Upper lobe of left lung (tissue), 4 donors: Measurements from ENCODE around the gene COL4A5.

Experiments used
- EP300 ChIP-seq, 4 donors: sonication (generic); formaldehyde crosslinking; IDR thresholded peaks; one replicate each; pipeline ENCODE4 v1.5.1; 2017; ENCODE audit warnings: antibody characterized with exemption in 4 of 4, control low read depth in 2 of 4
- POLR2A ChIP-seq, 4 donors: fragments of 450-650 bp; IDR thresholded peaks; one replicate each; pipeline ENCODE4 v1.5.1; 2016 to 2017; ENCODE audit warnings: antibody characterized with exemption in 4 of 4, mild to moderate bottlenecking in 2 of 4
- POLR2AphosphoS5 ChIP-seq, 2 donors: sonication (generic); formaldehyde crosslinking; IDR thresholded peaks; one replicate each; pipeline ENCODE4 v1.5.1; 2017; ENCODE audit warnings: antibody characterized with exemption in 2 of 2
- TF ChIP-seq, protein P1 (sequence below), 6 experiments: fragments of 450-650 bp in 4 of 6; fragments of 200-600 bp in 2 of 6; sonication (generic) in 2 of 6; IDR thresholded peaks; one replicate each; pipeline ENCODE4 v1.5.1; 2016 to 2019; ENCODE audit warnings: antibody characterized with exemption in 6 of 6

- TF ChIP-seq, protein P1, sequence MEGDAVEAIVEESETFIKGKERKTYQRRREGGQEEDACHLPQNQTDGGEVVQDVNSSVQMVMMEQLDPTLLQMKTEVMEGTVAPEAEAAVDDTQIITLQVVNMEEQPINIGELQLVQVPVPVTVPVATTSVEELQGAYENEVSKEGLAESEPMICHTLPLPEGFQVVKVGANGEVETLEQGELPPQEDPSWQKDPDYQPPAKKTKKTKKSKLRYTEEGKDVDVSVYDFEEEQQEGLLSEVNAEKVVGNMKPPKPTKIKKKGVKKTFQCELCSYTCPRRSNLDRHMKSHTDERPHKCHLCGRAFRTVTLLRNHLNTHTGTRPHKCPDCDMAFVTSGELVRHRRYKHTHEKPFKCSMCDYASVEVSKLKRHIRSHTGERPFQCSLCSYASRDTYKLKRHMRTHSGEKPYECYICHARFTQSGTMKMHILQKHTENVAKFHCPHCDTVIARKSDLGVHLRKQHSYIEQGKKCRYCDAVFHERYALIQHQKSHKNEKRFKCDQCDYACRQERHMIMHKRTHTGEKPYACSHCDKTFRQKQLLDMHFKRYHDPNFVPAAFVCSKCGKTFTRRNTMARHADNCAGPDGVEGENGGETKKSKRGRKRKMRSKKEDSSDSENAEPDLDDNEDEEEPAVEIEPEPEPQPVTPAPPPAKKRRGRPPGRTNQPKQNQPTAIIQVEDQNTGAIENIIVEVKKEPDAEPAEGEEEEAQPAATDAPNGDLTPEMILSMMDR (IDR thresholded peaks at IDR 0.05) = no peak
- TF ChIP-seq POLR2AphosphoS5 (IDR thresholded peaks at IDR 0.05) (no peak), EP300 (IDR thresholded peaks at IDR 0.05) (no peak), POLR2A (IDR thresholded peaks at IDR 0.05) (no peak)
Observed at GRCh38 chrX:108456971-108457477, 17.4 kb downstream of the COL4A5 start.
